ENCODE measurements around the gene FANCC. TPM values are rescaled to one million over a fixed set of nuclear protein-coding genes. Genes with fewer than 3 reads are reported as not detected.

FANCC gene
- total and polyA plus RNA-seq, 2 of the 13 experiments (the other 11 are each of a cell fraction or from before 2014, with no cell fraction given) = 7.4 to 8.6 TPM

- Histone ChIP-seq H3K9ac (ENCODE audit: insufficient read depth, low read depth, low read length) (no peak overlapping the region), H2AFZ (ENCODE audit: low read length) (no peak overlapping the region), H3K27me3 (ENCODE audit: control insufficient read depth in 1 of 2, insufficient read depth in 2 of 2, low read length in 2 of 2) (no peaks in the 10 kb centered on the region), H3K4me2 (ENCODE audit: low read depth, low read length) (no peak overlapping the region), H3K9me3 (ENCODE audit: low read length) (no peaks in the 10 kb centered on the region), H3K27ac (ENCODE audit: extremely low read length, insufficient read depth, low read length) (no peak overlapping the region), H3K79me2 (ENCODE audit: insufficient read depth, low read length) (peaks cover 96% of the 10 kb centered on the region), H3K4me3 (replicated peaks in 1 of 3; ENCODE audit: insufficient read depth in 1 of 3, low read depth in 2 of 3, low read length in 3 of 3) (no peak overlapping the region), H4K20me1 (ENCODE audit: insufficient read depth, low read length) (peaks cover 28% of the 10 kb centered on the region), H3K36me3 (replicated peaks in 1 of 2; ENCODE audit: control insufficient read depth in 1 of 2, insufficient read depth in 2 of 2, low read length in 2 of 2) (peaks cover 30 to 68% of the 10 kb centered on the region in 2 experiments), H3K4me1 (ENCODE audit: insufficient read depth, low read length) (peaks cover 54% of the 10 kb centered on the region)
- DNase-seq (ENCODE audit: low spot score) (no peak), FAIRE-seq (no peak), ATAC-seq (no peak)
- POLR2A ChIA-PET = interaction anchor here (1.5 kb wide), 1 partner anchor 64 kb away, joined by 15 read pairs; no protein-coding TSS in a partner anchor
- intact Hi-C loops (cut with micrococcal nuclease; ENCODE audit: unreplicated experiment) = no loop called here
- BruUV-seq (replicated peaks) = no TSS peak
- CTCF ChIA-PET (ENCODE audit: low intra/inter-chr PET ratio, low total read pairs) = no interaction called here
- TF ChIP-seq RBM22 (optimal IDR thresholded peaks at IDR 0.05; ENCODE audit: low read length) (peak; percentile 69), MTA3 (CRISPR knock-in tag; IDR thresholded peaks at IDR 0.05) (no peak), TARDBP (CRISPR knock-in tag; IDR thresholded peaks at IDR 0.05) (no peak)
- WGBS (ENCODE audit: low lambda C conversion rate) = 100% methylated on average over 5 of the region's 5 CpGs
- in situ Hi-C loops (cut with HindIII; ENCODE audit: extremely low pct_ligation_motif_present, low pct_unique_long_range_greater_than_20kb) = no loop called here
These were observed 246.1 kb downstream of the FANCC start for GRCh38 chr9:95071450-95071849.

GRCh38 chr9:95070549-95071021 lies 246.9 kb downstream of the FANCC start:
- intact Hi-C loops (cut with micrococcal nuclease; ENCODE audit: unreplicated experiment) = no loop called here
- H3K27me3 ChIP-seq (ENCODE audit: control insufficient read depth in 1 of 2, insufficient read depth in 2 of 2, low read length in 2 of 2) = no peaks in the 10 kb centered on the region
- CTCF ChIA-PET (ENCODE audit: low intra/inter-chr PET ratio, low total read pairs) = no interaction called here
- H3K79me2 ChIP-seq (ENCODE audit: insufficient read depth, low read length) = peaks cover 97% of the 10 kb centered on the region
- peak; percentile 82 for DNase-seq (ENCODE audit: low spot score)
- peak; percentile 98 for ATAC-seq
- H3K9ac ChIP-seq (ENCODE audit: insufficient read depth, low read depth, low read length) = no peak overlapping the region
- peaks cover 24% of the 10 kb centered on the region for H4K20me1 ChIP-seq (ENCODE audit: insufficient read depth, low read length)
- no peak overlapping the region for H3K4me2 ChIP-seq (ENCODE audit: low read depth, low read length)
- H3K4me1 ChIP-seq (ENCODE audit: insufficient read depth, low read length) = peaks cover 54% of the 10 kb centered on the region
- POLR2A ChIA-PET = interaction anchor here (0.7 to 2.1 kb wide), 11 partner anchors 9 to 285 kb away, joined by 3 to 21 read pairs (median 3); no protein-coding TSS in a partner anchor
- H3K36me3 ChIP-seq (replicated peaks in 1 of 2; ENCODE audit: control insufficient read depth in 1 of 2, insufficient read depth in 2 of 2, low read length in 2 of 2) = peaks cover 31 to 66% of the 10 kb centered on the region in 2 experiments
- BruUV-seq (replicated peaks) = no TSS peak
- WGBS (ENCODE audit: low lambda C conversion rate) = 45% methylated on average over 7 of the region's 8 CpGs
- no peak overlapping the region for H3K4me3 ChIP-seq (replicated peaks in 1 of 3; ENCODE audit: insufficient read depth in 1 of 3, low read depth in 2 of 3, low read length in 3 of 3)
- in situ Hi-C loops (cut with HindIII; ENCODE audit: extremely low pct_ligation_motif_present, low pct_unique_long_range_greater_than_20kb) = no loop called here
- no peak overlapping the region for H2AFZ ChIP-seq (ENCODE audit: low read length)
- H3K27ac ChIP-seq (ENCODE audit: extremely low read length, insufficient read depth, low read length) = peak overlapping the region; percentile 59
- FAIRE-seq = peak; percentile 96
- H3K9me3 ChIP-seq (ENCODE audit: low read length) = no peaks in the 10 kb centered on the region
- TF ChIP-seq BRCA1 (CRISPR knock-in tag; IDR thresholded peaks at IDR 0.05) = no peak
- TF ChIP-seq, protein P1, sequence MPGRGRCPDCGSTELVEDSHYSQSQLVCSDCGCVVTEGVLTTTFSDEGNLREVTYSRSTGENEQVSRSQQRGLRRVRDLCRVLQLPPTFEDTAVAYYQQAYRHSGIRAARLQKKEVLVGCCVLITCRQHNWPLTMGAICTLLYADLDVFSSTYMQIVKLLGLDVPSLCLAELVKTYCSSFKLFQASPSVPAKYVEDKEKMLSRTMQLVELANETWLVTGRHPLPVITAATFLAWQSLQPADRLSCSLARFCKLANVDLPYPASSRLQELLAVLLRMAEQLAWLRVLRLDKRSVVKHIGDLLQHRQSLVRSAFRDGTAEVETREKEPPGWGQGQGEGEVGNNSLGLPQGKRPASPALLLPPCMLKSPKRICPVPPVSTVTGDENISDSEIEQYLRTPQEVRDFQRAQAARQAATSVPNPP (CRISPR knock-in tag; IDR thresholded peaks at IDR 0.05) = no peak
- TF ChIP-seq, protein P2, sequence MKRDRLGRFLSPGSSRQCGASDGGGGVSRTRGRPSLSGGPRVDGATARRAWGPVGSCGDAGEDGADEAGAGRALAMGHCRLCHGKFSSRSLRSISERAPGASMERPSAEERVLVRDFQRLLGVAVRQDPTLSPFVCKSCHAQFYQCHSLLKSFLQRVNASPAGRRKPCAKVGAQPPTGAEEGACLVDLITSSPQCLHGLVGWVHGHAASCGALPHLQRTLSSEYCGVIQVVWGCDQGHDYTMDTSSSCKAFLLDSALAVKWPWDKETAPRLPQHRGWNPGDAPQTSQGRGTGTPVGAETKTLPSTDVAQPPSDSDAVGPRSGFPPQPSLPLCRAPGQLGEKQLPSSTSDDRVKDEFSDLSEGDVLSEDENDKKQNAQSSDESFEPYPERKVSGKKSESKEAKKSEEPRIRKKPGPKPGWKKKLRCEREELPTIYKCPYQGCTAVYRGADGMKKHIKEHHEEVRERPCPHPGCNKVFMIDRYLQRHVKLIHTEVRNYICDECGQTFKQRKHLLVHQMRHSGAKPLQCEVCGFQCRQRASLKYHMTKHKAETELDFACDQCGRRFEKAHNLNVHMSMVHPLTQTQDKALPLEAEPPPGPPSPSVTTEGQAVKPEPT (CRISPR knock-in tag; IDR thresholded peaks at IDR 0.05; ENCODE audit: low read depth) = no peak
- peak; percentile 97 for TF ChIP-seq ZMYM2 (CRISPR knock-in tag; IDR thresholded peaks at IDR 0.05)
- no peak for TF ChIP-seq ATF4 (CRISPR knock-in tag; IDR thresholded peaks at IDR 0.05)
- TF ChIP-seq NCOA5 (CRISPR knock-in tag; IDR thresholded peaks at IDR 0.05) = no peak
- TF ChIP-seq SYNCRIP (IDR thresholded peaks at IDR 0.05; ENCODE audit: insufficient read depth, low read depth, low read length) = no peak
- no peak for TF ChIP-seq NR2F1 (CRISPR knock-in tag; IDR thresholded peaks at IDR 0.05)
- no peak for TF ChIP-seq ZNF703 (CRISPR knock-in tag; IDR thresholded peaks at IDR 0.05; ENCODE audit: borderline replicate concordance)
- TF ChIP-seq TRIM24 (CRISPR knock-in tag; IDR thresholded peaks at IDR 0.05) = no peak
- no peak for TF ChIP-seq ZNF546 (CRISPR knock-in tag; conservative IDR thresholded peaks at IDR 0.05)
- TF ChIP-seq ZNF850 (CRISPR knock-in tag; conservative IDR thresholded peaks at IDR 0.05) = no peak
